Activated T-cell treated with anti-CD3 and anti-CD28 coated beads for 24 hours (primary cell): ENCODE data around the gene AGO4.

Source experiments
- DNase-seq: peaks from one replicate; pipeline ENCODE4 v3.0.0-alpha.2; 2020; ENCODE audit warnings: low read depth

The AGO4 gene

DNA sequence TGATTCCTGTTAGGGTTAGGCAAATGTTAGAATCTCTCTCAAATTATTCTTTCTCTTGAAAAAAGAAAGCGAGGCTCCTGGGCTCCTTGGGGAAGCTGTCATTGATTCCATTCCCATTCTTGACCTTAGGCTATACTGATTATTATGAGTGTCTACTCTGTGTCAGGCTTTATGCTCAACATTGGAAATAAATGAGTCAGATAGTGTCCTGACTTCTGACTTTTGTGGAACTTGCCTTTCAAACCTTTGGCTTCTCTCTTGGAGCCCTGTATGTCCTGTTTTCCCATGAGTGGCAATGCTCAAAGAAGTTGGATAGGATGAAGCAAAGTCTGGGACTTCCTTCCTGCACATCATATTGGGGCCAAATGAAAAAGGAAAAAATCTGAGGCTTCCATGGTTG, 86.8 kb downstream of the AGO4 start:
- no peak for DNase-seq

DNA sequence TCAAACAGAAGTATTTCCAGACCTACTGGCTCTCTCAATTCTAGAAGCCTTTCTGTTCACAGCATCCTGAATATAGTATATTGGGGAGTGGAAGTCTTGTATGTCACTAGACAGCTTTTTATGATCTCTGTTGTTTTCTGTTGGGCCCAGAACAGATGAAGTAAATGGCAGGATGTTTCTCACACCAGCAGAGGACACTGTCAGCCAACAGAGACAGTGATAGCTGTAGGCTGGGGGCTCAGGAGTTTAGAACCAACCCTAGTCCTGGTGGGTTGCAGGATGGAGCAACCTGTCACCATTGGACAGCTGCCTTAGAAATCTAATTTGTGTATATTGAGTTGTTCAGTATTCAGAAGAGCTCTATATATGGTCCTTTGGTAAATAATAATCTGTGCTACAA, 92.1 kb downstream of the AGO4 start:
- no peak for DNase-seq

DNA sequence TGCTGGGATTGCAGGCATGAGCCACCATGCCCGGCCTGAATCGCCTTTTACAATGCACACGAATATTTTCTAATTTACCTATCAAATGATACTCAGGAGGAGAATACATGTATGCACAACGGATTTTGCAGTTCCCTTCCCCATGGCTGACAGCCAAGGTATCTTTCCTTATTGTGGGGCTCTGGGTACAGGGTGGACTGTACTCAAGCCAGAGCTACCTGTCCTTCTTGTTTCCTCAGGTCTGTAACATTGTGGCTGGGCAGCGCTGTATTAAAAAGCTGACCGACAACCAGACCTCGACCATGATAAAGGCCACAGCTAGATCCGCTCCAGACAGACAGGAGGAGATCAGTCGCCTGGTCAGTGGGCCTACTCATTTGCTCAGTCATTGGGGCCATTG, 93.4 kb downstream of the AGO4 start:
- DNase-seq, result no peak

DNA sequence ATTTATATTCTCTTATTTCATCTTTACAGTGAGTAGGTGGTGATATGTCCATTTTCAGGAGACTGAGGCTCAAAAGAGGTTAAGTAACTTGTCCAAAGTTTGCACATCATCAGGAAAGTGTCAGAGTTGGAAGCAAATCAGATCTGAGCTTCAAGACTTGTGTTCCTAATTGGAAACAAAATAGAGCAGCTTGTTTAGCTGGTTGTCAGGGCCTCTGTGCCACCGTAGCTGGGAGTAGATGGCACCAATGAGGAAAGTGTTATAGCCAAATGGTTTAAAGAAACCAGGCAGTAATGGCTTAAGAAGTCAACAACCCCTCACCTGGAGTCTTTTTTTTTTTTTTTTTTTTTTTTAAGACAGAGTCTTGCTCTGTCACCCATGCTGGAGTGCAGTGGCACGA, 94.9 kb downstream of the AGO4 start:
- DNase-seq, result no peak
